H9 (cell line): Measurements from ENCODE around the gene UMAD1. TPM values are rescaled to one million over a fixed set of nuclear protein-coding genes. Genes with fewer than 3 reads are reported as not detected.

Source experiments
- DNase-seq: peaks from one replicate; pipeline ENCODE4 v3.0.0-alpha.2; 2017
- H2AFZ ChIP-seq: one replicate; pipeline ENCODE4 v1.6.1; 2013; ENCODE audit warnings: mild to moderate bottlenecking, low read length, control low read depth, moderate library complexity
- H2AK5ac ChIP-seq: 2 replicates; pipeline ENCODE4 v1.6.1; 2013; ENCODE audit warnings: low read length, control low read depth, mixed read lengths; ENCODE audit not compliant: insufficient read length
- H2BK120ac ChIP-seq: one replicate; pipeline ENCODE4 v1.6.1; 2013; ENCODE audit warnings: low read depth, mild to moderate bottlenecking, low read length, control low read depth, inconsistent platforms; ENCODE audit not compliant: poor library complexity, severe bottlenecking
- H2BK12ac ChIP-seq: 2 replicates; pipeline ENCODE4 v1.6.1; 2013; ENCODE audit warnings: low read length, control low read depth, mixed read lengths, low read depth; ENCODE audit not compliant: insufficient read length
- H2BK15ac ChIP-seq: 2 replicates; pipeline ENCODE4 v1.6.1; 2013; ENCODE audit warnings: low read depth, low read length, control low read depth
- H2BK20ac ChIP-seq: one replicate; pipeline ENCODE4 v1.6.1; 2013; ENCODE audit warnings: low read depth, mild to moderate bottlenecking, low read length, control low read depth, inconsistent platforms; ENCODE audit not compliant: poor library complexity, severe bottlenecking
- H2BK5ac ChIP-seq: 2 replicates; pipeline ENCODE4 v1.6.1; 2013; ENCODE audit warnings: low read length, control low read depth, mixed read lengths; ENCODE audit not compliant: insufficient read length
- H3K14ac ChIP-seq: 2 replicates; pipeline ENCODE4 v1.6.1; 2013; ENCODE audit warnings: low read length, control low read depth; ENCODE audit not compliant: insufficient read depth
- H3K18ac ChIP-seq: 2 replicates; pipeline ENCODE4 v1.6.1; 2013; ENCODE audit warnings: low read depth, mild to moderate bottlenecking, mixed read lengths, low read length, control low read depth; ENCODE audit not compliant: insufficient read length
- H3K23ac ChIP-seq: 2 replicates; pipeline ENCODE4 v1.6.1; 2013; ENCODE audit warnings: low read length, control low read depth, mixed read lengths, low read depth; ENCODE audit not compliant: insufficient read length
- H3K23me2 ChIP-seq: 2 replicates; pipeline ENCODE4 v1.6.1; 2013; ENCODE audit warnings: low read depth, mild to moderate bottlenecking, mixed read lengths, low read length, control low read depth; ENCODE audit not compliant: insufficient read length, poor library complexity, severe bottlenecking
- H3K27ac ChIP-seq: 2 replicates; pipeline ENCODE4 v1.5.1; 2013; ENCODE audit warnings: low read length, control low read depth, mixed read lengths, low read depth; ENCODE audit not compliant: insufficient read length
- H3K27me3 ChIP-seq: 2 replicates; pipeline ENCODE4 v1.6.1; 2013; ENCODE audit warnings: low read length, control low read depth, inconsistent platforms; ENCODE audit not compliant: insufficient read depth
- H3K4ac ChIP-seq: 2 replicates; pipeline ENCODE4 v1.6.1; 2013; ENCODE audit warnings: low read depth, mild to moderate bottlenecking, control low read depth, inconsistent platforms, low read length, moderate library complexity
- H3K4me1 ChIP-seq: 2 replicates; pipeline ENCODE4 v1.6.1; 2013; ENCODE audit warnings: low read length, control low read depth, inconsistent platforms; ENCODE audit not compliant: insufficient read depth
- H3K4me2 ChIP-seq: 2 replicates; pipeline ENCODE4 v1.6.1; 2013; ENCODE audit warnings: low read length, control low read depth, mixed read lengths; ENCODE audit not compliant: insufficient read length, insufficient read depth
- H3K56ac ChIP-seq: 2 replicates; pipeline ENCODE4 v1.6.1; 2013; ENCODE audit warnings: low read depth, mild to moderate bottlenecking, mixed read lengths, low read length, control low read depth; ENCODE audit not compliant: insufficient read length
- H3K79me1 ChIP-seq: 2 replicates; pipeline ENCODE4 v1.6.1; 2013; ENCODE audit warnings: low read depth, mild to moderate bottlenecking, moderate library complexity, low read length, control low read depth, inconsistent platforms; ENCODE audit not compliant: insufficient read depth, poor library complexity, severe bottlenecking
- H3K79me2 ChIP-seq: 2 replicates; pipeline ENCODE4 v1.6.1; 2013; ENCODE audit warnings: low read length, control low read depth, inconsistent platforms; ENCODE audit not compliant: insufficient read depth
- H3K9ac ChIP-seq: 2 replicates; pipeline ENCODE4 v1.6.1; 2013; ENCODE audit warnings: low read length, control low read depth, mixed read lengths; ENCODE audit not compliant: insufficient read length; ENCODE audit errors: extremely low read depth
- H3K9me3 ChIP-seq: one replicate; pipeline ENCODE4 v1.6.1; 2013; ENCODE audit warnings: low read depth, low read length, inconsistent platforms; ENCODE audit not compliant: control insufficient read depth
- H3T11ph ChIP-seq: one replicate; pipeline ENCODE4 v1.6.1; 2013; ENCODE audit warnings: mild to moderate bottlenecking, low read length, control low read depth, inconsistent platforms
- H4K20me1 ChIP-seq: one replicate; pipeline ENCODE4 v1.6.1; 2013; ENCODE audit not compliant: control insufficient read depth, insufficient read length, insufficient read depth
- H4K5ac ChIP-seq: 2 replicates; pipeline ENCODE4 v1.6.1; 2013; ENCODE audit warnings: low read depth, mild to moderate bottlenecking, mixed read lengths, low read length, control low read depth; ENCODE audit not compliant: insufficient read length
- H4K8ac ChIP-seq: replicated peaks from 2 replicates; pipeline ENCODE4 v1.6.1; 2013; ENCODE audit warnings: low read length, control low read depth, mixed read lengths, low read depth; ENCODE audit not compliant: insufficient read length
- H4K91ac ChIP-seq: 2 replicates; pipeline ENCODE4 v1.6.1; 2013; ENCODE audit warnings: low read depth, mild to moderate bottlenecking, moderate library complexity, mixed read lengths, low read length, control low read depth; ENCODE audit not compliant: insufficient read length
- H3K27ac Mint-ChIP-seq, 3 experiments: 2 replicates in 2 of 3; 3 replicates in 1 of 3; pipeline ENCODE4 v1.8.0; 2020 to 2021; ENCODE audit warnings: mixed read lengths in 3 of 3, mild to moderate bottlenecking in 1 of 3, moderate library complexity in 1 of 3
- H3K27me3 Mint-ChIP-seq: 2 replicates; pipeline ENCODE4 v1.8.0; 2021; ENCODE audit warnings: low read depth, mild to moderate bottlenecking, moderate library complexity, mixed read lengths
- H3K36me3 Mint-ChIP-seq, 3 experiments: 2 replicates in 2 of 3; 3 replicates in 1 of 3; pipeline ENCODE4 v1.8.0; 2020 to 2021; ENCODE audit warnings: low read depth in 3 of 3, mixed read lengths in 3 of 3; ENCODE audit not compliant: insufficient read depth in 1 of 3
- H3K4me1 Mint-ChIP-seq, 2 experiments: 2 replicates each; pipeline ENCODE4 v1.8.0; 2020; ENCODE audit warnings: mixed read lengths in 2 of 2
- H3K4me3 Mint-ChIP-seq, 2 experiments: 2 replicates in 1 of 2; 3 replicates in 1 of 2; pipeline ENCODE4 v1.8.0; 2020 to 2021; ENCODE audit warnings: mild to moderate bottlenecking in 2 of 2, mixed read lengths in 2 of 2, moderate library complexity in 1 of 2
- H3K9me3 Mint-ChIP-seq, 2 experiments: 2 replicates in 1 of 2; 3 replicates in 1 of 2; pipeline ENCODE4 v1.8.0; 2020; ENCODE audit warnings: mild to moderate bottlenecking in 2 of 2, mixed read lengths in 2 of 2, moderate library complexity in 1 of 2
- CTCF ChIP-seq: fragments of 200-600 bp; sonication (generic); conservative IDR thresholded peaks from 3 replicates; pipeline ENCODE4 v1.8.0; 2021; ENCODE audit warnings: antibody characterized with exemption, mild to moderate bottlenecking
- WGBS: extraction: QIAGEN DNeasy Blood & Tissue Kit; methylation state at CpG from one replicate; pipeline ENCODE4 v1.1.7; 2013; ENCODE audit warnings: missing lambda C conversion rate, low lambda C conversion rate, mixed read lengths; ENCODE audit not compliant: insufficient read length; ENCODE audit errors: extremely low coverage; 5-methylcytosine and 5-hydroxymethylcytosine counted together
- total RNA-seq: library from RNA; stranded (reverse); gene quantifications from 2 replicates; pipeline ENCODE4 v1.2.1, GENCODE V29; 2021

UMAD1 gene
- total RNA-seq, 1 experiment from 2014 or later = 8.9 TPM

GRCh38 chr7:7688310-7688709 lies 47.8 kb downstream of the UMAD1 start:
- no peaks in the 10 kb centered on the region for H3K79me2 ChIP-seq
- no peak overlapping the region for H3K4ac ChIP-seq
- H4K5ac ChIP-seq = no peak overlapping the region
- H3K23me2 ChIP-seq = no peaks in the 10 kb centered on the region
- H2AK5ac ChIP-seq = no peak overlapping the region
- no peaks in the 10 kb centered on the region for H3K27me3 Mint-ChIP-seq
- H4K20me1 ChIP-seq = no peaks in the 10 kb centered on the region
- no peak overlapping the region for H2BK5ac ChIP-seq
- no peak overlapping the region for H3K56ac ChIP-seq
- TF ChIP-seq CTCF = no peak
- H4K8ac ChIP-seq = no peak overlapping the region
- H2BK12ac ChIP-seq = no peak overlapping the region
- WGBS = no CpG with 5 or more reads among the region's 6 CpGs
- no peak overlapping the region; a peak in 1 of 7 replicates for H3K27ac Mint-ChIP-seq
- H2BK20ac ChIP-seq = no peak overlapping the region
- H3K27ac ChIP-seq = no peak overlapping the region
- no peak overlapping the region for H2AFZ ChIP-seq
- no peak for DNase-seq
- H3K27me3 ChIP-seq = no peaks in the 10 kb centered on the region
- H3K36me3 Mint-ChIP-seq = no peaks in the 10 kb centered on the region
- no peak overlapping the region for H3K4me2 ChIP-seq
- no peak overlapping the region for H3K14ac ChIP-seq
- H3K4me1 Mint-ChIP-seq = peaks cover 0 to 3% of the 10 kb centered on the region in 2 experiments; a peak in 1 of 4 replicates
- no peak overlapping the region for H3T11ph ChIP-seq
- no peaks in the 10 kb centered on the region for H3K79me1 ChIP-seq
- no peaks in the 10 kb centered on the region; the same call in 1 of the 2 replicates for H3K4me1 ChIP-seq
- H3K9me3 ChIP-seq = no peaks in the 10 kb centered on the region
- H2BK120ac ChIP-seq = no peak overlapping the region
- no peak overlapping the region for H3K4me3 Mint-ChIP-seq
- no peak overlapping the region for H4K91ac ChIP-seq
- no peaks in the 10 kb centered on the region for H3K9me3 Mint-ChIP-seq
- no peak overlapping the region for H3K18ac ChIP-seq
- H2BK15ac ChIP-seq = no peak overlapping the region
- no peak overlapping the region for H3K9ac ChIP-seq
- H3K23ac ChIP-seq = no peak overlapping the region
